IMR-90 (cell line): ENCODE data around the gene GLS2. TPM values are rescaled to one million over a fixed set of nuclear protein-coding genes. Genes with fewer than 3 reads are reported as not detected.

Experiments
- ATAC-seq: fragments of 200-7000 bp; cut with Tn5 transposase; 2 replicates; pipeline ENCODE4 v1.9.1; 2020; ENCODE audit warnings: low read depth, mild to moderate bottlenecking, moderate library complexity
- BruUV-seq: library from RNA; stranded (reverse); fragments of 400-500 nt; replicated peaks from 2 replicates; lab custom pipeline; 2021; lab: Mats Ljungman, UMichigan
- CTCF ChIA-PET: fragments of 300-600 bp; formaldehyde crosslinking; extraction: SDS; loops from one replicate; lab custom pipeline; 2021; ENCODE audit warnings: antibody characterized with exemption; lab: Yijun Ruan, JAX
- POLR2A ChIA-PET: fragments of 300-600 bp; sonication (Branson Sonifier 250); formaldehyde crosslinking; loops from one replicate; lab custom pipeline; 2022; ENCODE audit warnings: antibody characterized with exemption; ENCODE audit not compliant: unreplicated experiment; lab: Charles Lee
- DNase-seq: peaks from one replicate; pipeline ENCODE4 v3.0.0; 2013
- H2AFZ ChIP-seq: replicated peaks from 2 replicates; pipeline ENCODE3; 2013; ENCODE audit warnings: low read length, mild to moderate bottlenecking; ENCODE audit not compliant: poor library complexity
- H2AK5ac ChIP-seq: 2 replicates; pipeline ENCODE4 v1.6.1; 2013; ENCODE audit warnings: low read depth, low read length, inconsistent platforms
- H2AK9ac ChIP-seq: replicated peaks from 2 replicates; pipeline ENCODE3; 2013; ENCODE audit warnings: mild to moderate bottlenecking, low read depth, low read length, moderate library complexity; ENCODE audit not compliant: poor library complexity
- H2BK120ac ChIP-seq: 2 replicates; pipeline ENCODE4 v1.6.1; 2013; ENCODE audit warnings: low read depth, low read length, inconsistent platforms
- H2BK15ac ChIP-seq: 3 replicates; pipeline ENCODE4 v1.6.1; 2013; ENCODE audit warnings: low read depth, low read length, inconsistent platforms
- H2BK20ac ChIP-seq: 2 replicates; pipeline ENCODE4 v1.6.1; 2013; ENCODE audit warnings: low read depth, mild to moderate bottlenecking, inconsistent platforms, low read length, moderate library complexity
- H2BK5ac ChIP-seq: 2 replicates; pipeline ENCODE4 v1.6.1; 2013; ENCODE audit warnings: mild to moderate bottlenecking, low read depth, low read length, inconsistent platforms; ENCODE audit not compliant: poor library complexity, severe bottlenecking
- H3K14ac ChIP-seq: replicated peaks from 2 replicates; pipeline ENCODE4 v1.6.1; 2013; ENCODE audit warnings: low read depth, low read length, inconsistent platforms
- H3K18ac ChIP-seq: 2 replicates; pipeline ENCODE4 v1.6.1; 2013; ENCODE audit warnings: low read depth, low read length, control low read depth
- H3K23ac ChIP-seq: 2 replicates; pipeline ENCODE4 v1.6.1; 2013; ENCODE audit warnings: low read depth, low read length, inconsistent platforms
- H3K27ac ChIP-seq: 2 replicates; pipeline ENCODE4 v1.5.1; 2013; ENCODE audit warnings: mild to moderate bottlenecking, control low read depth, low read length; ENCODE audit not compliant: insufficient read depth
- H3K27me3 ChIP-seq: 2 replicates; pipeline ENCODE4 v1.6.1; 2013; ENCODE audit warnings: low read length; ENCODE audit not compliant: control insufficient read depth, insufficient read depth
- H3K36me3 ChIP-seq: 2 replicates; pipeline ENCODE4 v1.6.1; 2013; ENCODE audit warnings: low read length, mixed read lengths; ENCODE audit not compliant: control insufficient read depth, insufficient read depth
- H3K4ac ChIP-seq: 2 replicates; pipeline ENCODE4 v1.6.1; 2013; ENCODE audit warnings: low read depth, low read length, inconsistent platforms
- H3K4me1 ChIP-seq: 2 replicates; pipeline ENCODE4 v1.6.1; 2013; ENCODE audit warnings: low read length, mixed read lengths; ENCODE audit not compliant: control insufficient read depth, insufficient read depth
- H3K4me2 ChIP-seq: 2 replicates; pipeline ENCODE4 v1.6.1; 2013; ENCODE audit warnings: low read depth, mild to moderate bottlenecking, control low read depth, low read length, moderate library complexity
- H3K4me3 ChIP-seq: 2 replicates; pipeline ENCODE4 v1.5.1; 2013; ENCODE audit warnings: low read depth, mild to moderate bottlenecking, control low read depth, low read length, moderate library complexity; ENCODE audit not compliant: insufficient read depth
- H3K56ac ChIP-seq: 2 replicates; pipeline ENCODE4 v1.6.1; 2013; ENCODE audit warnings: low read length, inconsistent platforms; ENCODE audit not compliant: insufficient read depth; ENCODE audit errors: extremely low read depth
- H3K79me1 ChIP-seq, 2 experiments: 2 replicates each; pipeline ENCODE4 v1.6.1; 2013; ENCODE audit warnings: low read length in 2 of 2, inconsistent platforms in 1 of 2, low read depth in 1 of 2
- H3K9ac ChIP-seq: 2 replicates; pipeline ENCODE4 v1.6.1; 2013; ENCODE audit warnings: low read depth, low read length, control low read depth
- H3K9me1 ChIP-seq: 2 replicates; pipeline ENCODE4 v1.6.1; 2013; ENCODE audit warnings: low read length, inconsistent platforms; ENCODE audit not compliant: insufficient read depth
- H3K9me3 ChIP-seq: 2 replicates; pipeline ENCODE4 v1.6.1; 2013; ENCODE audit warnings: low read length; ENCODE audit not compliant: control insufficient read depth, insufficient read depth
- H4K20me1 ChIP-seq: 2 replicates; pipeline ENCODE4 v1.6.1; 2013; ENCODE audit warnings: low read length, inconsistent platforms; ENCODE audit not compliant: insufficient read depth
- H4K5ac ChIP-seq: 2 replicates; pipeline ENCODE4 v1.6.1; 2013; ENCODE audit warnings: mild to moderate bottlenecking, low read depth, low read length, control low read depth
- H4K8ac ChIP-seq, 2 experiments: 2 replicates each; pipeline ENCODE4 v1.6.1; 2013; ENCODE audit warnings: low read depth in 2 of 2, low read length in 2 of 2, control low read depth in 1 of 2, inconsistent platforms in 1 of 2
- H4K91ac ChIP-seq: 2 replicates; pipeline ENCODE4 v1.6.1; 2013; ENCODE audit warnings: low read depth, low read length, inconsistent platforms; ENCODE audit not compliant: insufficient read depth
- CEBPB ChIP-seq: IDR thresholded peaks from 2 replicates; pipeline ENCODE4 v1.6.1; 2012; ENCODE audit warnings: low read depth, low read length, improper control_type of control experiment
- MAZ ChIP-seq: IDR thresholded peaks from 2 replicates; pipeline ENCODE4 v1.6.1; 2012; ENCODE audit warnings: low read depth, mild to moderate bottlenecking, low read length, improper control_type of control experiment, moderate library complexity, borderline replicate concordance
- NFE2L2 ChIP-seq: fragments of 150-350 bp; IDR thresholded peaks from 2 replicates; pipeline ENCODE4 v1.6.1; 2016; ENCODE audit warnings: low read depth, mild to moderate bottlenecking, low read length
- WGBS, 2 experiments: methylation state at CpG; one replicate each; pipeline versions ENCODE4 v1.1.5 to v1.1.7; 2013; ENCODE audit warnings: missing lambda C conversion rate in 2 of 2; ENCODE audit not compliant: insufficient read length in 1 of 2; ENCODE audit errors: extremely low coverage in 2 of 2; 5-methylcytosine and 5-hydroxymethylcytosine counted together
- dilution Hi-C: fragments of 300-500 bp; cut with HindIII; formaldehyde crosslinking; loops from one replicate; pipeline ENCODE4 v1.14.3; 2018; ENCODE audit warnings: low sequenced_read_pairs; ENCODE audit not compliant: unreplicated experiment
- in situ Hi-C: fragments of 300-500 bp; cut with MboI; formaldehyde crosslinking; loops from 3 replicates; pipeline ENCODE4 v1.14.3; 2019; ENCODE audit warnings: low sequenced_read_pairs, inconsistent platforms, mixed read lengths
- intact Hi-C: fragments of 100-400 bp; cut with micrococcal nuclease; formaldehyde crosslinking; loops from 2 replicates; pipeline ENCODE4 v1.10.0; 2022
- polyA plus RNA-seq, 3 experiments: library from polyadenylated mRNA; depleted of rRNA; stranded (reverse); fragments of >200 nt; gene quantifications; 2 replicates each; pipeline ENCODE4 v1.2.3, GENCODE V29; 2012; ENCODE audit warnings: low replicate concordance in 1 of 3
- total RNA-seq: library from RNA; depleted of rRNA; stranded (reverse); fragments of >200 nt; gene quantifications from 2 replicates; pipeline ENCODE4 v1.2.3, GENCODE V29; 2012

GLS2 gene
- total and polyA plus RNA-seq, 2 of the 4 experiments (the other 2 are of a cell fraction), result 0.21 to 0.36 TPM

- Histone ChIP-seq H4K20me1 (no peaks in the 10 kb centered on the region), H3K4me1 (peaks cover 8% of the 10 kb centered on the region), H3K14ac (peak overlapping the region; percentile 30; the same call in 1 of the 2 replicates), H2BK5ac (peak overlapping the region; percentile 84), H3K4me2 (peak overlapping the region; percentile 65; the same call in 1 of the 2 replicates), H3K79me1 (peaks cover 0 to 23% of the 10 kb centered on the region in 2 experiments; a peak in 2 of 4 replicates), H3K36me3 (peaks cover 4% of the 10 kb centered on the region), H3K9me1 (peaks cover 6% of the 10 kb centered on the region), H4K5ac (peak overlapping the region; percentile 21; the same call in 1 of the 2 replicates), H3K56ac (no peak overlapping the region), H3K27me3 (no peaks in the 10 kb centered on the region), H2BK15ac (peak overlapping the region; percentile 56; the same call in 1 of the 3 replicates), H4K91ac (peak overlapping the region; percentile 25; the same call in 1 of the 2 replicates), H2BK20ac (peak overlapping the region; percentile 73; the same call in 1 of the 2 replicates), H2AFZ (no peak overlapping the region), H3K27ac (no peak overlapping the region), H2AK5ac (no peak overlapping the region), H2BK120ac (peak overlapping the region; percentile 60), H3K23ac (peak overlapping the region; percentile 64; the same call in 1 of the 2 replicates), H2AK9ac (no peak overlapping the region), H3K18ac (peak overlapping the region; percentile 79; the same call in 1 of the 2 replicates), H3K9me3 (no peaks in the 10 kb centered on the region), H3K4me3 (no peak overlapping the region), H4K8ac (peak overlapping the region in 1 of 2 experiments; percentile 32; a peak in 2 of 4 replicates), H3K4ac (peak overlapping the region; percentile 69; the same call in 1 of the 2 replicates), H3K9ac (no peak overlapping the region)
- TF ChIP-seq CEBPB (peak; percentile 31), MAZ (no peak), NFE2L2 (no peak)
- no peak for ATAC-seq
- WGBS, 2 experiments, result no CpG with 5 or more reads among the region's 1 CpG
- peak; percentile 4 for DNase-seq
- no TSS peak for BruUV-seq
- CTCF ChIA-PET, result no interaction called here
- in situ Hi-C loops (loop anchor here (5.0 to 25.0 kb wide), 2 partner anchors 47 to 467 kb away; a partner anchor contains a TSS), dilution Hi-C loops (no loop called here), intact Hi-C loops (no loop called here)
- POLR2A ChIA-PET, result no interaction called here
These were observed 32.5 kb upstream of the GLS2 start for GRCh38 chr12:56520506-56520905.
